ENCODE measurements around the gene ITPR1.
"Not testable (repeated sequence)": the region's sequence is repeated elsewhere in the genome, so short reads cannot be mapped to it uniquely, and the experiment has no call there.

Gene ITPR1

GRCh38 chr3:4571690-4572334 lies 78.7 kb downstream of the ITPR1 start:
- no peak for DNase-seq (ENCODE audit: low read depth, low spot score)

GRCh38 chr3:4573153-4573552 lies 80.0 kb downstream of the ITPR1 start:
- DNase-seq (ENCODE audit: low read depth, low spot score), result no peak

GRCh38 chr3:4574426-4574965 lies 81.3 kb downstream of the ITPR1 start:
- no peak for DNase-seq (ENCODE audit: low read depth, low spot score)

GRCh38 chr3:4575381-4575780 lies 82.2 kb downstream of the ITPR1 start:
- no peak for DNase-seq (ENCODE audit: low read depth, low spot score)

GRCh38 chr3:4577721-4578120 lies 84.6 kb downstream of the ITPR1 start:
- no peak for DNase-seq (ENCODE audit: low read depth, low spot score)

- DNase-seq (ENCODE audit: low read depth, low spot score), result no peak
Observed at GRCh38 chr3:4580346-4581123, 87.4 kb downstream of the ITPR1 start.

GRCh38 chr3:4581124-4581424 lies 87.9 kb downstream of the ITPR1 start:
- no peak for DNase-seq (ENCODE audit: low read depth, low spot score)

GRCh38 chr3:4581498-4581897 lies 88.3 kb downstream of the ITPR1 start:
- no peak for DNase-seq (ENCODE audit: low read depth, low spot score)

GRCh38 chr3:4581920-4582611 lies 88.9 kb downstream of the ITPR1 start:
- no peak for DNase-seq (ENCODE audit: low read depth, low spot score)

- no peak for DNase-seq (ENCODE audit: low read depth, low spot score)
Observed at GRCh38 chr3:4582624-4583023, 89.5 kb downstream of the ITPR1 start.

- DNase-seq (ENCODE audit: low read depth, low spot score), result no peak
Observed at GRCh38 chr3:4583416-4583815, 90.3 kb downstream of the ITPR1 start.

GRCh38 chr3:4584456-4585249 lies 91.5 kb downstream of the ITPR1 start:
- DNase-seq (ENCODE audit: low read depth, low spot score), result no peak

GRCh38 chr3:4586381-4586780 lies 93.2 kb downstream of the ITPR1 start:
- no peak for DNase-seq (ENCODE audit: low read depth, low spot score)

GRCh38 chr3:4587061-4587837 lies 94.1 kb downstream of the ITPR1 start:
- no peak for DNase-seq (ENCODE audit: low read depth, low spot score)

- no peak for DNase-seq (ENCODE audit: low read depth, low spot score)
Observed at GRCh38 chr3:4587838-4588105, 94.6 kb downstream of the ITPR1 start.

GRCh38 chr3:4588466-4588865 lies 95.3 kb downstream of the ITPR1 start:
- DNase-seq (ENCODE audit: low read depth, low spot score), result no peak

- no peak for DNase-seq (ENCODE audit: low read depth, low spot score)
Observed at GRCh38 chr3:4589475-4590097, 96.4 kb downstream of the ITPR1 start.

- DNase-seq (ENCODE audit: low read depth, low spot score), result not testable (repeated sequence)
Observed at GRCh38 chr3:4590849-4591248, 97.7 kb downstream of the ITPR1 start.

GRCh38 chr3:4591669-4592068 lies 98.5 kb downstream of the ITPR1 start:
- DNase-seq (ENCODE audit: low read depth, low spot score), result no peak

GRCh38 chr3:4593014-4593413 lies 99.9 kb downstream of the ITPR1 start:
- no peak for DNase-seq (ENCODE audit: low read depth, low spot score)

GRCh38 chr3:4595710-4596113 lies 102.6 kb downstream of the ITPR1 start:
- no peak for DNase-seq (ENCODE audit: low read depth, low spot score)
